Activated CD4-positive, CD25-positive, alpha-beta regulatory T cell treated with anti-CD3 and anti-CD28 coated beads, Interleukin-2, amount 50 U/mL, for 16 hours (primary cell): ENCODE results near the gene ANXA2.

Experiments
- DNase-seq: peaks from one replicate; pipeline ENCODE4 v3.0.0-alpha.2; 2020; ENCODE audit warnings: low read depth, low spot score

ANXA2 gene

GRCh38 chr15:60299452-60300047 lies 98.2 kb downstream of the ANXA2 start:
- no peak for DNase-seq
